Left kidney (tissue), 2 donors: ENCODE results near the gene GNAI3. TPM values are rescaled to one million over a fixed set of nuclear protein-coding genes. Genes with fewer than 3 reads are reported as not detected.

Experiments used
- DNase-seq: peaks from one replicate; pipeline ENCODE4 v3.0.0-alpha.2; 2013
- polyA plus RNA-seq: library from polyadenylated mRNA; unstranded; fragments of 120-200 nt; gene quantifications from one replicate; pipeline ENCODE4 v1.2.1, GENCODE V29; 2013; ENCODE audit not compliant: insufficient read length

GNAI3 gene
- polyA plus RNA-seq, 1 donor, result 13.1 TPM

GRCh38 chr1:109623601-109624161 lies 75.3 kb downstream of the GNAI3 start:
- DNase-seq, result no peak

GRCh38 chr1:109624201-109625010 lies 76.0 kb downstream of the GNAI3 start:
- DNase-seq, result no peak

- DNase-seq, result no peak
Measured at GRCh38 chr1:109625176-109625575, 76.8 kb downstream of the GNAI3 start.

- DNase-seq, result no peak
Measured at GRCh38 chr1:109625601-109626560, 77.5 kb downstream of the GNAI3 start.

GRCh38 chr1:109626682-109627408 lies 78.4 kb downstream of the GNAI3 start:
- no peak for DNase-seq

- no peak for DNase-seq
Measured at GRCh38 chr1:109627692-109628399, 79.4 kb downstream of the GNAI3 start.

GRCh38 chr1:109628540-109629321 lies 80.3 kb downstream of the GNAI3 start:
- DNase-seq, result no peak

GRCh38 chr1:109629372-109630030 lies 81.1 kb downstream of the GNAI3 start:
- DNase-seq, result no peak

GRCh38 chr1:109630081-109630897 lies 81.9 kb downstream of the GNAI3 start:
- DNase-seq, result no peak

GRCh38 chr1:109630898-109631512 lies 82.6 kb downstream of the GNAI3 start:
- no peak for DNase-seq

GRCh38 chr1:109631513-109632505 lies 83.4 kb downstream of the GNAI3 start:
- no peak for DNase-seq

GRCh38 chr1:109632671-109633346 lies 84.4 kb downstream of the GNAI3 start:
- no peak for DNase-seq

- no peak for DNase-seq
Measured at GRCh38 chr1:109634292-109634691, 85.9 kb downstream of the GNAI3 start.

GRCh38 chr1:109634771-109635750 lies 86.6 kb downstream of the GNAI3 start:
- DNase-seq, result no peak

- DNase-seq, result no peak
Measured at GRCh38 chr1:109635862-109636200, 87.4 kb downstream of the GNAI3 start.
